Measurements from ENCODE around the gene ISG15.

Gene ISG15

GRCh38 chr1:1013105-1013921, at the start of gene ISG15:
Gene ISG15 (plus strand): TSS chr1:1013497. CDS start chr1:1013574, 77 bp downstream.
- DNase-seq: peak; percentile 81

- no peak for DNase-seq
Observed at GRCh38 chr1:963746-964525, 49.4 kb upstream of the ISG15 start.

GRCh38 chr1:964691-965525, 48.4 kb upstream of the ISG15 start:
- DNase-seq: no peak

- DNase-seq: no peak
Observed at GRCh38 chr1:965526-966134, 47.7 kb upstream of the ISG15 start.

GRCh38 chr1:966135-966703, 47.1 kb upstream of the ISG15 start, which contains the start of gene PLEKHN1:
Gene PLEKHN1 (plus strand): TSS chr1:966482. CDS start chr1:966532, 50 bp downstream.
- no peak for DNase-seq

- peak; percentile 91 for DNase-seq
Observed at GRCh38 chr1:966704-967300, 46.5 kb upstream of the ISG15 start.

GRCh38 chr1:967466-968343, 45.6 kb upstream of the ISG15 start:
- no peak for DNase-seq

GRCh38 chr1:969260-969855, 43.9 kb upstream of the ISG15 start:
- DNase-seq: no peak

GRCh38 chr1:970242-970972, 42.9 kb upstream of the ISG15 start:
- DNase-seq: no peak

GRCh38 chr1:970973-971730, 42.1 kb upstream of the ISG15 start:
- DNase-seq: no peak

- no peak for DNase-seq
Observed at GRCh38 chr1:971751-972506, 41.4 kb upstream of the ISG15 start.

GRCh38 chr1:972726-973458, 40.4 kb upstream of the ISG15 start:
- DNase-seq: no peak

GRCh38 chr1:973459-974292, 39.6 kb upstream of the ISG15 start:
- no peak for DNase-seq

GRCh38 chr1:974293-974640, 39.0 kb upstream of the ISG15 start:
- DNase-seq: no peak

GRCh38 chr1:974687-975328, 38.5 kb upstream of the ISG15 start:
- DNase-seq: no peak

GRCh38 chr1:975365-975764, 37.9 kb upstream of the ISG15 start:
- DNase-seq: no peak
